Transverse colon (tissue), 4 donors: ENCODE results near the gene SIRT4. TPM values are rescaled to one million over a fixed set of nuclear protein-coding genes. Genes with fewer than 3 reads are reported as not detected.
A peak's percentile ranks its signal among the peaks of the same experiment; 100 is the strongest.
"Not testable (repeated sequence)": the region's sequence is repeated elsewhere in the genome, so short reads cannot be mapped to it uniquely, and the experiment has no call there.

ENCODE experiments used
- DNase-seq: peaks from one replicate; pipeline ENCODE4 v3.0.0-alpha.2; 2019
- H3K27ac ChIP-seq, 4 donors: fragments of 200-600 bp; sonication (generic); 2 replicates each; pipeline ENCODE4 v1.5.1; 2016 to 2018; ENCODE audit warnings: inconsistent platforms in 4 of 4
- H3K27me3 ChIP-seq: fragments of 200-600 bp; sonication (generic); 2 replicates; pipeline ENCODE4 v1.5.1; 2017; ENCODE audit warnings: inconsistent platforms
- H3K36me3 ChIP-seq, 4 donors: fragments of 200-600 bp; sonication (generic); 2 replicates each; pipeline ENCODE4 v1.5.1; 2017 to 2019; ENCODE audit warnings: inconsistent platforms in 4 of 4
- H3K4me1 ChIP-seq, 4 donors: fragments of 200-600 bp; sonication (generic); 2 replicates each; pipeline ENCODE4 v1.5.1; 2017 to 2020; ENCODE audit warnings: inconsistent platforms in 4 of 4
- H3K4me3 ChIP-seq, 4 donors: fragments of 200-600 bp; sonication (generic); 1 replicate in 1 of 4; 2 replicates in 3 of 4; pipeline versions ENCODE4 v1.5.1 to v1.6.1; 2017 to 2019; ENCODE audit warnings: inconsistent platforms in 4 of 4
- H3K9me3 ChIP-seq, 2 donors: fragments of 200-600 bp; sonication (generic); 2 replicates each; pipeline ENCODE4 v1.5.1; 2017 to 2019; ENCODE audit warnings: inconsistent platforms in 2 of 2
- EP300 ChIP-seq: sonication (generic); formaldehyde crosslinking; IDR thresholded peaks from one replicate; pipeline ENCODE4 v1.6.1; 2017; ENCODE audit warnings: antibody characterized with exemption, low read depth
- POLR2A ChIP-seq: fragments of 450-650 bp; IDR thresholded peaks from one replicate; pipeline ENCODE4 v1.6.1; 2016; ENCODE audit warnings: antibody characterized with exemption, mild to moderate bottlenecking, moderate library complexity
- POLR2AphosphoS5 ChIP-seq, 3 donors: sonication (generic); formaldehyde crosslinking; IDR thresholded peaks; one replicate each; pipeline ENCODE4 v1.6.1; 2016; ENCODE audit warnings: antibody characterized with exemption in 3 of 3
- WGBS, 2 donors: methylation state at CpG; one replicate each; pipeline ENCODE4 v1.1.5; 2018; ENCODE audit warnings: low coverage in 1 of 2; 5-methylcytosine and 5-hydroxymethylcytosine counted together
- in situ Hi-C, 4 donors: fragments of 200-750 bp; cut with MboI; loops; one replicate each; pipeline versions ENCODE4 v1.15.0 to v1.15.1; 2017; ENCODE audit warnings: low sequenced_read_pairs in 3 of 4, low pct_ligation_motif_present in 1 of 4, low pct_unique_long_range_greater_than_20kb in 1 of 4
- intact Hi-C: fragments of 100-400 bp; cut with DNase I; formaldehyde crosslinking; loops from one replicate; pipeline ENCODE4 v1.15.1; 2023; ENCODE audit warnings: low total_unique reads
- total RNA-seq, 4 donors: library from RNA; depleted of rRNA; stranded (reverse); fragments of >200 nt; gene quantifications; one replicate each; pipeline ENCODE4 v1.1.0, GENCODE V29; 2016
- TF ChIP-seq, protein P1 (sequence below), 5 experiments: fragments of 200-600 bp in 3 of 5; fragments of 450-650 bp in 2 of 5; sonication (generic) in 3 of 5; IDR thresholded peaks; 1 replicate in 2 of 5; 2 replicates in 3 of 5; pipeline ENCODE4 v1.5.1; 2016 to 2017; ENCODE audit warnings: antibody characterized with exemption in 5 of 5, inconsistent platforms in 3 of 5, mild to moderate bottlenecking in 2 of 5, moderate library complexity in 1 of 5

SIRT4 gene
- 1 to 10 TPM in 1 of 4 donors, under 1 TPM in 1, not detected in 2; 0.95 to 1.9 TPM for total RNA-seq

- Histone ChIP-seq H3K4me1 (peaks cover 4 to 6% (median 5%) of the 10 kb centered on the region in 4 donors), H3K9me3 (no peaks in the 10 kb centered on the region), H3K4me3 (peak within 1 kb of the TSS; percentile 53 to 74 (median 58)), H3K27me3 (no peaks in the 10 kb centered on the region), H3K27ac (peak within 1 kb of the TSS; percentile 77 to 88 (median 80)), H3K36me3 (no peaks in the 10 kb centered on the region)
- WGBS, 2 donors: 7 to 14% methylated on average over 23 to 31 of the region's 31 CpGs
- TF ChIP-seq, protein P1, sequence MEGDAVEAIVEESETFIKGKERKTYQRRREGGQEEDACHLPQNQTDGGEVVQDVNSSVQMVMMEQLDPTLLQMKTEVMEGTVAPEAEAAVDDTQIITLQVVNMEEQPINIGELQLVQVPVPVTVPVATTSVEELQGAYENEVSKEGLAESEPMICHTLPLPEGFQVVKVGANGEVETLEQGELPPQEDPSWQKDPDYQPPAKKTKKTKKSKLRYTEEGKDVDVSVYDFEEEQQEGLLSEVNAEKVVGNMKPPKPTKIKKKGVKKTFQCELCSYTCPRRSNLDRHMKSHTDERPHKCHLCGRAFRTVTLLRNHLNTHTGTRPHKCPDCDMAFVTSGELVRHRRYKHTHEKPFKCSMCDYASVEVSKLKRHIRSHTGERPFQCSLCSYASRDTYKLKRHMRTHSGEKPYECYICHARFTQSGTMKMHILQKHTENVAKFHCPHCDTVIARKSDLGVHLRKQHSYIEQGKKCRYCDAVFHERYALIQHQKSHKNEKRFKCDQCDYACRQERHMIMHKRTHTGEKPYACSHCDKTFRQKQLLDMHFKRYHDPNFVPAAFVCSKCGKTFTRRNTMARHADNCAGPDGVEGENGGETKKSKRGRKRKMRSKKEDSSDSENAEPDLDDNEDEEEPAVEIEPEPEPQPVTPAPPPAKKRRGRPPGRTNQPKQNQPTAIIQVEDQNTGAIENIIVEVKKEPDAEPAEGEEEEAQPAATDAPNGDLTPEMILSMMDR (IDR thresholded peaks at IDR 0.05): peak; percentile 69 to 83 (median 72)
- TF ChIP-seq EP300: no peak
- TF ChIP-seq POLR2A: no peak
- peak; percentile 16 to 73 (median 33) for TF ChIP-seq POLR2AphosphoS5 (IDR thresholded peaks at IDR 0.05)
- intact Hi-C loops: no loop called here
- in situ Hi-C loops: no loop called here
- DNase-seq: peak; percentile 91
These were observed at the start of gene SIRT4 for GRCh38 chr12:120301962-120302815. SIRT4 (plus strand) TSS chr12:120302321; CDS start chr12:120303562, 1,241 bp downstream.

- DNase-seq, intact Hi-C loops, H3K36me3 ChIP-seq, H3K4me3 ChIP-seq, H3K27me3 ChIP-seq, H3K9me3 ChIP-seq, in situ Hi-C loops: not testable (repeated sequence)
- Histone ChIP-seq H3K4me1 (peaks cover 31 to 89% (median 41%) of the 10 kb centered on the region in 4 donors), H3K27ac (peak overlapping the region; percentile 36 to 87 (median 78))
- WGBS, 2 donors: 62 to 75% methylated on average over 5 to 6 of the region's 6 CpGs
These were observed 48.8 kb upstream of the SIRT4 start for GRCh38 chr12:120253313-120253712.

DNA sequence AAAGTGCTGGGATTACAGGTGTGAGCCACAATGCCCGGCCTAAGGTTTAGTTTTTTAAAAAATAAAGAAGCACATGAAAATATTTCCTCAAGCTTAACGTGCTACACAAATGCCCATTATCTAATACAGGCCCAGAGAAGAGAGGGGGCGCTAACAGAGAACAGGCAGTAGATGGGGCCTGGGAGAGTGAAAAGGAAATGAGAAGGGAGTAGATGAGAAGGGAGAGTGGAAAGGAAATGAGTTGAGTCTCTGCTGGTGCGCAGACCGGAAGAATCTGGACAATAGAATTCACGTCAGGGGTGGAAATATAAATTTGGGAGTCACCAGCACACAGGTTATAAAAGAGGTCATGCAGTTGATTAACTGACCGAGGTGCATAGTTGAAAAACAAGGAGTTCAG is 47.3 kb upstream of the SIRT4 start:
- Histone ChIP-seq H3K4me1 (peaks cover 24 to 90% (median 47%) of the 10 kb centered on the region in 4 donors), H3K9me3 (no peaks in the 10 kb centered on the region), H3K27ac (peak overlapping the region; percentile 29 to 87 (median 78)), H3K36me3 (no peaks in the 10 kb centered on the region), H3K27me3 (no peaks in the 10 kb centered on the region), H3K4me3 (no peak overlapping the region)
- WGBS, 2 donors: 82 to 91% methylated on average over 7 of the region's 7 CpGs
- in situ Hi-C loops (no loop called here), intact Hi-C loops (no loop called here)
- TF ChIP-seq POLR2A (no peak), EP300 (no peak)
- no peak for DNase-seq

DNA sequence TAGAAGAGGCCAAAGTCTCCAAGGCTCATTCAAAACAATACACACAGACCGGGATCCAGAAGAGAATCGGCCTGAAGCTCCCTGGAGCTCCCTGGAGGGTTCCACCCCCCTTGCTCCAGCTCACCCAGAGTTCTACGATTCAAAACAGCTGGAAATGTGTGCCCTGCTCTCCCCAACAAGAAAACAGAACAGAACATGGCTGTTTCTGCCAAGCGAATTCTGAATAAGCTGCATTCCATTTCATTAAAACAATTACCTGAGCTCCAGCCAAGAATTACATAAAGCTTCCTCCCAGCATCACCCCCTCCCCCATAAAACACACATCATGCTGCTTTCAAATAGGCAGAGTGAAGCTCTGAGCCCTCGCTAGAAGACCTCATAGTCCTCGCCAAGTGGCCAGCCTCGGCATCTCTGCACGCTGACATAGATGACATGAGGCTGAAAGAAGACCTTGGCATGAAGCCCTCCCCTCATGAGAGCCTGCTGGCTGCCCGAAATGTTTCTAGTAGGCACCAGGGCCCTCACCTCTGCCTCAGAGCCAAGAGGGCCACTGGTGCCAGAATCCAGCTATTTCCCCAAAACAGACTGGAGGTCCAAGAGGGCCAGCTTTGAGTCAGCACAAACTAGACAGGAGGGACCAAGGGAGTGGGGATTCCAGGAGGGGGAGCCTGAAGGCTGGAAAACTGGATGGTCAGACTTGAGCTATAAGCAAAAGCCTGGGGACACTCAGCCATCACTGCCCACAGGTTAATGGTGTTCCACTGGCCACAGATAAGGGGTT is 44.9 kb upstream of the SIRT4 start:
- H3K9me3 ChIP-seq: no peaks in the 10 kb centered on the region
- in situ Hi-C loops: no loop called here
- 66% methylated on average over 9 of the region's 9 CpGs; no CpG with 5 or more reads in 1 of the 2 donors for WGBS, 2 donors
- intact Hi-C loops: no loop called here
- no peak for DNase-seq
- H3K4me3 ChIP-seq: no peak overlapping the region
- peak overlapping the region; percentile 73 to 87 (median 80) for H3K27ac ChIP-seq
- TF ChIP-seq EP300 (no peak), POLR2AphosphoS5 (IDR thresholded peaks at IDR 0.05) (peak in 2 of 3 donors; percentile 12 to 18)
- H3K27me3 ChIP-seq: no peaks in the 10 kb centered on the region
- H3K36me3 ChIP-seq: no peaks in the 10 kb centered on the region
- H3K4me1 ChIP-seq: peaks cover 24 to 91% (median 42%) of the 10 kb centered on the region in 4 donors

- no peak for DNase-seq
- 52 to 62% methylated on average over 4 to 5 of the region's 5 CpGs for WGBS, 2 donors
- H3K4me1 ChIP-seq: peaks cover 30 to 93% (median 52%) of the 10 kb centered on the region in 4 donors
These were observed 43.7 kb upstream of the SIRT4 start for GRCh38 chr12:120258323-120258896.

More at GRCh38 chr12:120258323-120258896, 43.7 kb upstream of the SIRT4 start:
- intact Hi-C loops (no loop called here), in situ Hi-C loops (no loop called here)
- no peaks in the 10 kb centered on the region for H3K27me3 ChIP-seq
- peak overlapping the region; percentile 73 to 87 (median 80) for H3K27ac ChIP-seq
- H3K9me3 ChIP-seq: no peaks in the 10 kb centered on the region
- no peaks in the 10 kb centered on the region for H3K36me3 ChIP-seq
- no peak for TF ChIP-seq POLR2A
- TF ChIP-seq EP300: no peak
- TF ChIP-seq POLR2AphosphoS5 (IDR thresholded peaks at IDR 0.05): no peak
- TF ChIP-seq, protein P1 (IDR thresholded peaks at IDR 0.05): no peak
- H3K4me3 ChIP-seq: no peak overlapping the region
